HG03558 (cell line): ENCODE results near the gene ALDH6A1.
"Not testable (repeated sequence)": the region's sequence is repeated elsewhere in the genome, so short reads cannot be mapped to it uniquely, and the experiment has no call there.

Source experiments
- ATAC-seq: cut with Tn5 transposase; IDR thresholded peaks from one replicate; pipeline ENCODE4 v1.9.1; 2021; ENCODE audit warnings: moderate number of reproducible peaks; ENCODE audit not compliant: unreplicated experiment; ENCODE audit errors: extremely low read depth

ALDH6A1 gene

DNA sequence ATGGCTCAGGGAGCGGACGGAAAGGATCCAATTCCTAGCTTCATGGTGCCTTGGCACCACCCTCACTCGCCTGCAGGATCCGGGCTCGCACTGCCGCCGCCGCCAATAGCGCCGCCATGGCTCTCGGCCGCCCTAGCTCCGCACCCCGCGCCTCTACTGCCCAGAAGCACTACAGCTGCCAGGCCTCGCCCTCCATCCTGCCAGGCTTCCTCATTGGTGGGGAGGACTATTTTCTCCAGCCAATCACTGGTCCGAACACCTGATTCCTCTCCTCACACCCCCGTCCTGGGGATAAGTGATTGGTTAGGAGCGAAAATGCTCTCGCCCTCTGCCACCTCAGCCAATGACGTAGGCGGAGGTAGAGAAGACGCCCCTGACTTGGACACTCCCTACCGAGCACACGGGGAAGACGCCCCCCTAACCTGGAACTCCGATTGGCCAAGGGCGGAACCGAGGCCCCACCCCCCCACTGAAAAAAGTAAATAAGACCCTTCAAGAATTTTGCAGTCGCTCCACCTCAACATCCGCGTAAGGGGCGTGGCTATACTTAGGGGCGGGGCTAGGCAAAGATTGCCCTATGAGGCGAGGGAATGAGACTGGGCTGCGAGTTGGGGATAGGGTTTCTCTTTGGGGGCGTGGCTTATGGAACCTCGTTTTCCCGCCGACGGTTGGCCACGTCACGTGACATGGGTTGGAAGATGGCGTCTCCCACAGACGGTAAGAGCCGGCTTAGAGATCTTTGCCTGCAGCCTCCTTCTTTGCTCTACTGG is at the start of gene ALDH6A1, which contains the start of gene LIN52:
Gene ALDH6A1, minus strand, starts transcription at position 177 of the 770 bp plus-strand sequence. Its CDS starts 59 bp downstream, at position 118.
Gene LIN52, plus strand, starts transcription at position 680 of the 770 bp plus-strand sequence. Its CDS starts 19 bp downstream, at position 699.
- ATAC-seq = peak; percentile 70

DNA sequence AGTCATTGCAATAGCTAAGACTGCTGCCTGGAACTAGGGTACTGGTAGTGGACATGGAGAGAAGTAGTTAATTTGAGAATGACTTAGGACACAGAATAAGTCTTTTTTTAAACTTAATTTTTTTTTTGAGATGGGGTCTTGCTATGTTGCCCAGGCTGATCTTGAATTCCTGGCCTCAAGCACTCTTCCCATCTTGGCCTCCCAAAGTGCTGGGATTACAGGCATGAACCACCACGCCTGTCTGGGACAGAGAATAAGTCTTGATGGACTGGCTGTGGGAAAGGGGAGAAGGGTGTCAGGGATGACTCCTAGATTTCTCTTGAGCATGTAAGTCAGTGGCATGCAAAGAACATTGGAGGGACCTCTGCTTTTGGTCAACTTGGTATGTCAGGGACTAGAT is 43.4 kb upstream of the ALDH6A1 start:
- ATAC-seq = no peak

DNA sequence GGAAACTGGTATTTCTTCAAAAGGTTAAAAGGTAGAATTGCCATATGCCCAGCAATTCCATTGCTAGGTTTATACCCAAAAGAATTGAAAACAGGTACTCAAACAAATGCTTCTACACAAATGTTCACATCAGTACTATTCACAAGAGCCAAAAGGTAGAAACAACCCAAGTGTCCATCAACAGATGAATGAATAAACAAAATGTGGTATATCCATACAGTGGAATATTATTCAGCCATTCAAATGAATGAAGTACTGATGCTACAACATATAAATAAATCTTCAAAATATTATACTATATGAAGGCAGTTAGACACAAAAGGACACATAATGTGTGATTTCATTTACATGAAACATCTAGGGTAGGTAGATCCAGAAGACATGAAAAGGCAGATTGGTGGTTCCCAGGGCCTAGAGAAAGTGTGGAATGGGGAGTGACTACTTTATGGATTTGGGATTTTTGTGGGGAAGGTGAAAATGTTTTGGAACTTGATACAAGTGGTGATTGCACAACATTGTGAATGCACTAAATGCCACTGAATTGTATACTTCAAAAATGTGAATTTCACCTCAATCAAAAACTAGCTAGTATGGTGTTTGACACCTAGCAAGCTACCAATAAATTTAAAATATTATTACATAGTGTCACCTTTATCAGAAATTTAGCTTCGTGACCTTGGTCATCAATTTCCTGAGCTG is 42.2 kb upstream of the ALDH6A1 start:
- no peak for ATAC-seq

DNA sequence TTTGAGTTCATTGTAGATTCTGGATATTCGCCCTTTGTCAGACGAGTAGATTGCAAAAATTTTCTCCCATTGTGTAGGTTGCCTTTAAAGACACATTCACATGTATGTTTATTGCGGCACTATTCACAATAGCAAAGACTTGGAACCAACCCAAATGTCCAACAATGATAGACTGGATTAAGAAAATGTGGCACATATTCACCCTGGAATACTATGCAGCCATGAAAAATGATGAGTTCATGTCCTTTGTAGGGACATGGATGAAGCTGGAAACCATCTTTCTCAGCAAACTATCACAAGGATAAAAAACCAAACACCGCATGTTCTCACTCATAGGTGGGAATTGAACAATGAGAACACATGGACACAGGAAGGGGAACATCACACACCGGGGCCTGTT is 41.2 kb upstream of the ALDH6A1 start:
- ATAC-seq = not testable (repeated sequence)

DNA sequence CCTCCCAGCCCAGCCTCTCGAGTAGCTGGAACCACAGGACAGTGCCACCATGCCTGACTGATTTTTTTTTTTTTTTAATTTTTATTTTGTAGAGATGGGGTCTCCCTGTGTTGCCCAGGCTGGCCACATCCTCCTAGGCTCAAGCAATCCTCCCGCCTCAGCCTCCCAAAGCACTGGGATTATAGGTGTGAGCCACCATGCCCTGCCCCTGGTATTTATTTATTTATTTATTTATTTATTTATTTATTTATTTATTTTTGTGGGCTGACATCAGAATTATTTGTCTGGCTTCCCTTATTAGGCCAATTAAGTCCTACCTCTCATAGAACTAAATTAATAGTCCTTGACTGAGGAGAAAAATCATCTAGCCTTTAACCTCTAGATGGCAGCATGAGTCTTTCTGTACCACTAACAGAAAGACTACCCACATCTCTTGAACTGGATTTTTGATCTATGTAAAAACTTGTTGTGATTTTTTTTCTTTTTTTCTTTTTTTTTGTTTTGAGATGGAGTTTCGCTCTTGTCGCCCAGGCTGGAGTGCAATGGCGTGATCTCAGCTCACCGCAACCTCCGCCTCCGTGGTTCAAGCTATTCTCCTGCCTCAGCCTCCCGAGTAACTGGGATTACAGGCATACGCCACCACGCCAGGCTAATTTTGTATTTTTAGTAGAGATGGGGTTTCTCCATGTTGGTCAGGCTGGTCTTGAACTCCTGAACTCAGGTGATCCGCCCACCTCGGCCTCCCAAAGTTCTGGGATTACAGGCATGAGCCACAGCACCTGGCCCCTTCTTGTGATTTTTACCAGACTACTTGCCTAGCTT is 27.4 kb upstream of the ALDH6A1 start:
- ATAC-seq = not testable (repeated sequence)

DNA sequence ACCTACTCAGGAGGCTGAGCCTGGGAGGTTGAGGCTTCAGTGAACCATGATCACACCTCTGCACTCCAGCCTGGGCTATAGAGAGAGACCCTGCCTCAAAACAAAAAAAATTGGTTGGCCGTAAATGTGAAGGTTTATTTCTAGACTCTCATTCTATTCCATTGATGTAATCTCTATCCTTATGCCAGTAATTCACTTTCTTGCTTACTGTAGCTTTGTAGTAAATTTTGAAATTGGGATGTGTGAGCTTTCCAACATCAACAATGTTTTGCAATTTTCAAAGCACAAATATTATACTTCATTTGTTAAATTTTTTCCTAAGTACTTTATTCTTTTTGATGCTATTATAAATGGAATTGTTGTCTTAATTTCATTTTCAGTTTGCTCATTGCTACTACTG is 25.1 kb upstream of the ALDH6A1 start:
- ATAC-seq = no peak

DNA sequence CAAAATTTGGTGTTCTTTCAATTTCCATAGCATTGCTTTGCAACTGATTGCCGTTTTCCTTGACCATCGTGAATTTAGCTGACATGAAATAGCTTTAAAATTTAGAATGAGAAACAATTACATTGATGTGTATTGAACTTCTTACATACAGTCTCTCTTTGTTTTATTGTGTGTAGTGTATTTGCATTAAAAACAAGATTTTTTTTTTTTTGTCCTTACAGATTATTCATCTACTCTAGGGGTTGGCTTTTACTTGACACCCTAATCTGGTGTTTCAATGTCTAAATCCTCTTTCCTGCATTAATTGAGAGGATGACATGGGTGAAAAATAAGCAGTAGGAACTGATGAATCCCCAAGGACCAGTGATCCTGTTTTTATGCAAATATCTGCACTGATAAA is 21.1 kb upstream of the ALDH6A1 start:
- ATAC-seq = no peak

DNA sequence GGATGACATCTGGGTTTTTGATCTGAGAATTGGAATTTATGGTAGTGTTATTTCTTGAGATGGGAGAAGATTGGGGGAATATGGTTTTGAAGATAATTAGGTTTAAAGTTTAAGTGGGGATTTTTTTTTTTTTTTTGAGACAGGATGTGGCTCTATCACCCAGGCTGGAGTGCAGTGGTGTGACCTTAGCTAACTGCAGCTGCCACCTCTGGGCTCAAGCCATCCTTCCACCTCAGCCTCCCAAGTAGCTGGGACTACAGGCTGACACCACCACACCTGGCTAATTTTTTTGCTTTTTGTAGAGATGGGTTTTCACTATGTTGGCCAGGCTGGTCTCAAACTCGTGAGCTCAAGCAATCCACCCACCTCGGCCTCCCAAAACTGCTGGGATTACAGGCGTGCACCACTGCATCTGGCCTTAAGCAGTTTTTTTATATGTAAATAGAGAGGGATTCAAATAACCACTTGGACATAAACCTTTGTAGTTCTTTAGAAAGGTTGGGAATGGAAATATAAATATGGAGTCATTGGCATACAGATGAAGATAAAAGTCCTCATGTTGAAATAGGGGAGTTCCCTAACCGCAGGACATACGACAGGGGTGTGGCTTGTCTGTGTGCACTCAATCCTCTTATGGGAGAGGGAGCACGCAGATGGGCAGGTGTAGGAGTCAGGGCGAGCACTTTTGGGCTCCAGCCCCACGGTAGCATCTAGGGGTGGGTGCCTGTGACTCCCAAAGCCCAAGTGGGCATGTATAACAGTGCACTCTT is 5.2 kb upstream of the ALDH6A1 start:
- ATAC-seq = no peak

DNA sequence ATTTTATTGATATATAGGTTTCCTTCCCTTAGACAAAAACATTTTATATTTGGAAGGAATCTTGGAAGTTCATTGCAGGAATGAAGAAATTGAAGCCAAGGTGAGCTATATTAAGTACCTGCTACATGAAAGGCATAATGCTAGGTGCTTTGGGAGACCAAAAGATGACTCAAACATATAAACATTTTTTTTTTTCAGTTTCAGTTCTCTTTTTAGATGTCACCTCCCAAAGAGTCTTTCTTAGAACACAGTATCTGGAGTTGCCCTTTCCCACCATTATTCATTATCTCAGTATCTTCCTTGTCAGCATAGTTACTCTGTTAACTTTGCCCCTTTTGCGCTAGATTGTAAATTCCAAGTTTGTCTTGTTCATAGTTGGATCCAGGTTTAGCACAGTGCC is 1.6 kb upstream of the ALDH6A1 start:
- no peak for ATAC-seq

DNA sequence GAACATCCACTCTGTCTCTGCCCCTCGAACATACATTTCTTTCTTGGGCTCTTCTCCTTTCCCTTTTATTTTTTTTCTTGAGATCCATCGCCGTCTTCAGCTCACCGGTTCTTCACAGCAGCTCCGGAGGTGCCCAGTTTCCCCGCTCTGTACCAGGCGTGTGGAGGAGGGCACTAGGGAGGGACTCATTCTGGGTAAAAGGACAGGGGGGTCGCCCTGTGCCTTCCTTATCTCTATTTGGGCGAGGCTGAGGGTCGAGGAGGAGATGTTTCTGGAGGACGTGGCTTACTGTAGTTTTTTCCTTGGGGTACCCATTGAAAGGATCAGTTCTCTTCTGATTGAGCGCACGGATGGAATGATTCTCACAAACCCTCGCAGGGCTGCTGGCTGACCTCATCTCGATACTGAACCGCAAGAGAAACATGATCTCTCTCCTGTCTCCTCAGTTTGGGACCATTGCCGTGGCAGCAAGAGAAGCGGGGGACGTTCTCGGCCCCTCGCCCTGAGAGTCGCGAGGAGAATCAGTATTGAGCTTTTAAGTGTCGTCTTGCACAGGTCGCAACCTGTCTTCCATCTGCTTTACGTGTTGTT is 889 bp upstream of the ALDH6A1 start:
- no peak for ATAC-seq

DNA sequence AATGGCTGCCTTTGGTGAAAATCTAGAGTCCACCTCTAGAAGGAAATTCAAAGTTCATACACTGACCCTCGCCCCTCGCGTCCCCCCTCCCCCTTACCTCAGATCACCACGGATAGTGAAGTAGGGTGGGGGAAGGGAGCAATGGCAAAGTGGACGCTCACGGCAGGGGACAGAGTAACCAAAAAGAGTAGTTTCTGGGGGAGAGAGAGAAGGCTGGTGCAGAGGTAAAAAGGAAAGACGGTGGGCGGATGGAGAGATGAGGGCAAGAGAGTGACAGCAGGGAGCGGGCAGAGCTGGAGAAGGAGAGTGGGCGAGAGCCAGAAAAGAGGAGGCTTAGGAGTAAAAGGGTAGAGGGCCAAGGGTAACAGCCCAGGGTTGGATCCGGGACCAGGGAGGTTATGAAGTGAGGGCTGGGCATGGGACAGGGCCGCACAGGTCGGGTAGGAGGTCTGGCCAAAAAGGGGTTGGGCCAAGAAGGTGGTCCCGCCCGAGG is 423 bp downstream of the ALDH6A1 start:
- ATAC-seq = no peak

DNA sequence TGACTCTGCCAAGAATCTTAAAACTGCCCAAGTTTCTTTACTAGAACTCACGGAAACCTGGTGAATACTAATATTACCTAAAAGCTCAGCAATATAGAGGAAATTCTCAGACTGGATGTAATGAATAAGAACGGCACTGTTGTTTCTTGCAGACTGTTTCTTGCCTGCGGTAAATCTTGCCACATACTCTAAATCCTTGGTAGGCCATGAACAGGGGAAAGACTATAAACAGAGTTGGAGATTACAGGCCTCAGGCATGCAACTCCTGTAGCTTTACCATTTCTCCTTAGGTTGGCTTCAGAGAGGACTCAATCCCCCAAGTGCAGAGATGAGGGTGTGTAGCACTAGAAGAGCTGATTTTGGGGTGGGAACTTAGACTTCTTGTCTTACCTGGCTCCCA is 1.1 kb downstream of the ALDH6A1 start:
- ATAC-seq = no peak

DNA sequence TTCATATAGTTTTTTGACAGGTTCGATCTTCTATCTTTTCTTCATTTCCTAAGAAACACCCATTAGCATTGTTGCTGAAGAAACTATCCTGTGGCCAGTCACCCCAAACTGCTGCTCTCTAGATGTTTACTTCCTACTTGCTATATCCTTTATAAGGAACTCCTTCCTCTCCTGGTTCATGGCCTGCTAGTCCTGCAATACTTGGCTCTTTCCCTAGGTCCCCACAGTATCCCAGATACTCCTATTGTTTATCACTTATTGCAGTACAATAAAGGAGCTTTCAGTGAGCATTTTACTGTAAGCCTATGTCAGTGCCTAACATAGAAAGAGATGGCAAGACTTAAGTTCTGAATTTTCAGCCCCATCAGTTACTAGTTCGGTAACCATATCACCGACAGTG is 2.8 kb downstream of the ALDH6A1 start:
- no peak for ATAC-seq

DNA sequence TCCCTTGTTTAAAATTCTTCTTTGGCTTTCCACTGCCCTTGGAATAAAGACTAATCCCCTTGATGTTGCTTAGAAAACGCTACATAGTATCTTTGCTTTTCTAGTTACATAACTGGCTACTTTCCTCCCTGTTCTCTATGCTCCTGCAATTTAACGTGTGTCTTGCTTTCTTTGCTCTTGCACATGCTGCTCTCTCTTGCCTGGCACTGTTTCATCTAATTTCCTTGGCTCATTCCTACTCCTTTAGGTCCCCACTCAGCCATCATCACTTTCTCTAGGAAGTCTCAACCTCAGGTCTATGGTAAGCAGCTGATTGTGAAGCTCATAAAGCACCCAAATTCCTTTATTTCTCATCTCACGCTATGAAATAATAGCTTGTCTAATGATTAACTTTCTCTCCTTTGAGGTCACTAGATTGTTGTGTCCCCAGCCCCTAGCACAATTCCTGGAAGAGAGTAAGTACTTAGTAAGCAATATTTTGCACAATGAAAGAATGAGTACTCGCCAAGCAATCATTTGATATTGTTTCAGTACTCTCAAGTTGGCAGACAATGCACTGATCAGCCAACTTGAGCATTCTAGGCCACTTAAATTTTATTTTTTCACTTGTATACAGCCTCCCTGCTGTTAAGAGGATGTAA is 3.3 kb downstream of the ALDH6A1 start:
- ATAC-seq = no peak

DNA sequence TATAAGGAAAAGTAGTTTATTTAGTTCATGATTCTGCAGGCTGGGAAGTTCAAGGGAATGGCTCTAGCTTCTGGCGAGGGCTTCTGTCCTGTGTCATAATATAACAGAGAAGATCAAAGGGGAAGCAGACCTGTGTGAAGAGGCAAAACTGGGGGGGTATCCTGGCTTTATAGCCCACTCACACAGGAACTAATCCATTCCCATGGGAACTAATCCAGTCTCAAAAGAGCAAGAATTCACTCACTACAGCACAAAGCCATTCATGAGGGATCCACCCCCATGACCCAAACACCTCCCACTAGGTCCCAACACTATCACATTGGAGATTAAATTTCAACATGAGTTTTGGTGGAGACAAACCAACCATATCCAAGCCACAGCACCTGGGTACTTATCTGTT is 6.9 kb downstream of the ALDH6A1 start:
- ATAC-seq = no peak

DNA sequence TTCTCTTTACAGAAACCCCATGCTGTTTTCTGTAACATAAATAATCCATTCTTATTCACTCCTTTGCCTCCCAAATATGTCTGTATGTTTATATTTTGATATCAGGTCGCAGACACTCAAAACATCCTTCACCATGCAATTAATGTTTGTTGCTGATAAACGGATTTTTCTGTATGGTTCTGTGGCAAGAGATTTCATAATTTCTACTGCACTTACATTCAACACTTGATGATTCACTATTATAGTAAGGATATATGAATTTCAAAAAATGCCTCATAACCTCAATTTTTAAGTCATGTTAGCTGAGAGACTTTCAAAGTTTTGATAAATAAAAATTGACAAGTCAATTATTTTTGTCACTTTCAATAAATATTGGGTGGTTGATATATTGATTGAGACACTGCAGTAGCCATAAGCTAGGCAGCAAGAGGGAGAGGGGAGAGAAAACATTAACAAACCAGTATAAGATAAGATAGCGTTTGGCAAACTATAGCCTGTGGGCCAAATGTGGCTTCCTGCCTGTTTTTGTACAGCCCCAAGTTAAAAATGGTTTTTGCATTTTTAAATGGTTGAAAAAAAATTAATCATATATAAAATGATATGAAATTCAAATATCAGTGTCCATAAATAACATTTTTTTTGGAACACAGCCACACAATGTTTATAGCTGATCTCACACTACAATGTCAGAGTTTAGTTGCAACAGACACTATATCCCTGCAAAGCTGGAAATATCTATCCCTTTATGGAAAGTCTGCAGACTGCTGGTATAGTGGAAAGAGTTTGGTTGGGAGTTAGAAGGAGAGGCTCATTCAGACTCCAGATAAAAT is 18.3 kb downstream of the ALDH6A1 start:
- no peak for ATAC-seq

DNA sequence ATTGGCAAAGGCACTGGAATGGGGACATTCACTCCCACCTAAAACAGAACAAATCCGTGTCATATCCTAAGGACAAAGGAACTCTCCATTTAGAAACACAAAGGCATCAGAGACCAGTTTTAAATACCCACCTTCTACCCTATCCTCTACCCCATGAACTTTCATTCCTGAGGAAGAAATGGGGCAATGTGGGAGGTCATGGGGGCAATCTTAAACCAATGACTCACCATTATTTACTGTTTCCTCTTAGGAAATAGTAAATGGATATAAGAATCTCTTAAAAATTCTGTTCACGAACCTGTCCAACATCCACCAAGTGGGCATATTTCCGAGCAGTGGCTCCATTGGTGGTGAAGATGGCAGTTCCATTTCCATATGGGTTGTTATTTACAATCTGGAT is 19.4 kb downstream of the ALDH6A1 start:
- ATAC-seq = no peak

DNA sequence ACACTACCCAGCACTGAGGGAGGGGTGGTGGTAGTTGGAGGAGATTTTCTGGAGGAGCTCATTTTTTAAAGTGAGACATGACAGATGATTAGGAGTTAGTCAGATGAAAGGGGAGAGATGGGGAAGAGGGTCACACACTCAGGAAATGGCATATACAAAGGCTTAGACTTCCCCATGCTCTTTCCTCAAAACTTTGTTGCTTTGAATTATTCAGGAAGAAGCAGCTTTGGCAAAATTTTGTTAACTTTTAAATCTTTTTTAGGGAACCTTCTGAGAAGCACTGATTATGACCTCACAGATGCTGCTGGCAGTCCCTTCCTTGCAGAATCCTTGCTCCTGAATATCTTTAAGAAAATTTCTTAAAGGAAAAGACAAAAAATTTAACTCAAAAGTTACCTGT is 19.8 kb downstream of the ALDH6A1 start:
- no peak for ATAC-seq
